Liver (tissue), 3 donors: Measurements from ENCODE around the gene EHD4.

Experiments used
- JUND ChIP-seq, 2 donors: IDR thresholded peaks; 2 replicates each; pipeline ENCODE4 v1.6.1; 2016; ENCODE audit warnings: antibody characterized with exemption in 2 of 2
- SP1 ChIP-seq: IDR thresholded peaks from 2 replicates; pipeline ENCODE4 v1.6.1; 2018; ENCODE audit warnings: antibody characterized with exemption, mild to moderate bottlenecking
- TAF1 ChIP-seq: conservative IDR thresholded peaks from 2 replicates; pipeline ENCODE4 v1.6.1; 2016; ENCODE audit warnings: antibody characterized with exemption, mild to moderate bottlenecking
- YY1 ChIP-seq: IDR thresholded peaks from 2 replicates; pipeline ENCODE4 v1.6.1; 2016; ENCODE audit warnings: antibody characterized with exemption, mild to moderate bottlenecking
- TF ChIP-seq, protein P1 (sequence below): fragments of 150-350 bp; IDR thresholded peaks from 2 replicates; pipeline ENCODE4 v1.5.1; 2017; ENCODE audit warnings: improper control_type of control experiment, low read depth, low read length; ENCODE audit not compliant: missing input control
- donor health status: healthy.
- donor health status: healthy.

DNA sequence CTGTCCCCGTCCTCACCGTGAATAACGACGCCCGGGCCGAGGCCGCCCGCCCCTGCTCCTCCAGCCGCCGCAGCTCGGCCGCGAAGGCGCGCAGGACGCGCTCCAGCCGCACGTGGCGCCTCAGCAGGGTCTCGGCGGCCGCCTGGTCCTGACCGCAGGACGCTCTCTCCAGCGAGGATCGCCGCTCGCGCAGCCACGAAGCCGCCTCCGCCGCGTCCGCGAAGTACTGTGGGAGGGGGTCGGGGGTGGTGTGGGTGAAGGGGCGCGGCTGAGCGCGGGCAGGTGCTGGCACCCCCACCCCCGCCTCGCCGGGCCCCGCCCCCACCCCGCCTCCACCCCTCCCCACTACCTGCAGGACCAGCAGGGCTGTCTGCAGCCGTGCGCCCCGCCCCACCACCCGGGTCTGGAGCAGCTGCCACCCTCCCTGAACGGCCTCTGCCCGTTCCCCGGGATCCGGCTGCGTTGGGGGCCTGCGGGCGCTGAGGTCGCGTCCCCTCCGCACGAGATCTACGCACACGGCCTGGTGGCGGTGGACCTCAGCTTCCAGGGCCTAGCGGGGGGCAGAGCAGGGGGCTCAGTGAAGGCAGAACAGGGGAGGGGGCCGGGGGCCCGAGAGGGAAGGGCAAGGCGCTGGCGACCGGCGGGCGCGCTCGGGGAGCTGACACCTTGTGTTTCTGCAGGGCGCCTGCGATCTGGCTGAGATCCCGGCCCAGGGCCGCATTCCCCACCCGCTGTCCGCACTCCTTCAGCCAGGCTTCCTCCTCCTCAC, 90.3 kb downstream of the EHD4 start:
- TF ChIP-seq, protein P1, sequence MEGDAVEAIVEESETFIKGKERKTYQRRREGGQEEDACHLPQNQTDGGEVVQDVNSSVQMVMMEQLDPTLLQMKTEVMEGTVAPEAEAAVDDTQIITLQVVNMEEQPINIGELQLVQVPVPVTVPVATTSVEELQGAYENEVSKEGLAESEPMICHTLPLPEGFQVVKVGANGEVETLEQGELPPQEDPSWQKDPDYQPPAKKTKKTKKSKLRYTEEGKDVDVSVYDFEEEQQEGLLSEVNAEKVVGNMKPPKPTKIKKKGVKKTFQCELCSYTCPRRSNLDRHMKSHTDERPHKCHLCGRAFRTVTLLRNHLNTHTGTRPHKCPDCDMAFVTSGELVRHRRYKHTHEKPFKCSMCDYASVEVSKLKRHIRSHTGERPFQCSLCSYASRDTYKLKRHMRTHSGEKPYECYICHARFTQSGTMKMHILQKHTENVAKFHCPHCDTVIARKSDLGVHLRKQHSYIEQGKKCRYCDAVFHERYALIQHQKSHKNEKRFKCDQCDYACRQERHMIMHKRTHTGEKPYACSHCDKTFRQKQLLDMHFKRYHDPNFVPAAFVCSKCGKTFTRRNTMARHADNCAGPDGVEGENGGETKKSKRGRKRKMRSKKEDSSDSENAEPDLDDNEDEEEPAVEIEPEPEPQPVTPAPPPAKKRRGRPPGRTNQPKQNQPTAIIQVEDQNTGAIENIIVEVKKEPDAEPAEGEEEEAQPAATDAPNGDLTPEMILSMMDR, result no peak
- TF ChIP-seq SP1 (no peak), YY1 (no peak), JUND (IDR thresholded peaks at IDR 0.05) (no peak), TAF1 (no peak)
